Transverse colon (tissue), 4 donors: Measurements from ENCODE around the gene NEK1.

ENCODE experiments used
- EP300 ChIP-seq: sonication (generic); formaldehyde crosslinking; IDR thresholded peaks from one replicate; pipeline ENCODE4 v1.6.1; 2017; ENCODE audit warnings: antibody characterized with exemption, low read depth
- POLR2AphosphoS5 ChIP-seq, 3 donors: sonication (generic); formaldehyde crosslinking; IDR thresholded peaks; one replicate each; pipeline ENCODE4 v1.6.1; 2016; ENCODE audit warnings: antibody characterized with exemption in 3 of 3
- TF ChIP-seq, protein P1 (sequence below), 5 experiments: fragments of 200-600 bp in 3 of 5; fragments of 450-650 bp in 2 of 5; sonication (generic) in 3 of 5; IDR thresholded peaks; 1 replicate in 2 of 5; 2 replicates in 3 of 5; pipeline ENCODE4 v1.5.1; 2016 to 2017; ENCODE audit warnings: antibody characterized with exemption in 5 of 5, inconsistent platforms in 3 of 5, mild to moderate bottlenecking in 2 of 5, moderate library complexity in 1 of 5

DNA sequence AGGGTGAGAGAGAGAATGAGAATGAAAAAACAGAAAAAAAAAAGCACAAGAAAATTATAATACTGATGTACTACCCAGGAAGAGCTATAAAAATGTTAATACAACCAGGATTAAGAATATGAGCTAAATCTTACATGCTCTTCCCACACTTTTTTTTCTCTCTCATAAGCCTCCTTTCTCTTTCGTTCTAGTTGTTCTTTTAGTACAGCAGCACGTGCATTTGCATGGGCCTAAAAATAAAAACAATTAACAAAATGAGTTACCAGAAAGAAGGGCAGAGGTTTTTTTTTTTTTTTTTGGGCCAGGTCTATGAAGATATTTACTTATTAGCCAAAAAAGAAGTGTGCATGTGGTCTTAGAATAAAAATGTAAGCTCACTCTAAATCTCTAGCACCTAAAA is 105.5 kb downstream of the NEK1 start:
- TF ChIP-seq, protein P1, sequence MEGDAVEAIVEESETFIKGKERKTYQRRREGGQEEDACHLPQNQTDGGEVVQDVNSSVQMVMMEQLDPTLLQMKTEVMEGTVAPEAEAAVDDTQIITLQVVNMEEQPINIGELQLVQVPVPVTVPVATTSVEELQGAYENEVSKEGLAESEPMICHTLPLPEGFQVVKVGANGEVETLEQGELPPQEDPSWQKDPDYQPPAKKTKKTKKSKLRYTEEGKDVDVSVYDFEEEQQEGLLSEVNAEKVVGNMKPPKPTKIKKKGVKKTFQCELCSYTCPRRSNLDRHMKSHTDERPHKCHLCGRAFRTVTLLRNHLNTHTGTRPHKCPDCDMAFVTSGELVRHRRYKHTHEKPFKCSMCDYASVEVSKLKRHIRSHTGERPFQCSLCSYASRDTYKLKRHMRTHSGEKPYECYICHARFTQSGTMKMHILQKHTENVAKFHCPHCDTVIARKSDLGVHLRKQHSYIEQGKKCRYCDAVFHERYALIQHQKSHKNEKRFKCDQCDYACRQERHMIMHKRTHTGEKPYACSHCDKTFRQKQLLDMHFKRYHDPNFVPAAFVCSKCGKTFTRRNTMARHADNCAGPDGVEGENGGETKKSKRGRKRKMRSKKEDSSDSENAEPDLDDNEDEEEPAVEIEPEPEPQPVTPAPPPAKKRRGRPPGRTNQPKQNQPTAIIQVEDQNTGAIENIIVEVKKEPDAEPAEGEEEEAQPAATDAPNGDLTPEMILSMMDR (IDR thresholded peaks at IDR 0.05): no peak
- TF ChIP-seq POLR2AphosphoS5 (IDR thresholded peaks at IDR 0.05) (no peak), EP300 (no peak)
